ENCODE measurements around the gene CPLX3.

Gene CPLX3

DNA sequence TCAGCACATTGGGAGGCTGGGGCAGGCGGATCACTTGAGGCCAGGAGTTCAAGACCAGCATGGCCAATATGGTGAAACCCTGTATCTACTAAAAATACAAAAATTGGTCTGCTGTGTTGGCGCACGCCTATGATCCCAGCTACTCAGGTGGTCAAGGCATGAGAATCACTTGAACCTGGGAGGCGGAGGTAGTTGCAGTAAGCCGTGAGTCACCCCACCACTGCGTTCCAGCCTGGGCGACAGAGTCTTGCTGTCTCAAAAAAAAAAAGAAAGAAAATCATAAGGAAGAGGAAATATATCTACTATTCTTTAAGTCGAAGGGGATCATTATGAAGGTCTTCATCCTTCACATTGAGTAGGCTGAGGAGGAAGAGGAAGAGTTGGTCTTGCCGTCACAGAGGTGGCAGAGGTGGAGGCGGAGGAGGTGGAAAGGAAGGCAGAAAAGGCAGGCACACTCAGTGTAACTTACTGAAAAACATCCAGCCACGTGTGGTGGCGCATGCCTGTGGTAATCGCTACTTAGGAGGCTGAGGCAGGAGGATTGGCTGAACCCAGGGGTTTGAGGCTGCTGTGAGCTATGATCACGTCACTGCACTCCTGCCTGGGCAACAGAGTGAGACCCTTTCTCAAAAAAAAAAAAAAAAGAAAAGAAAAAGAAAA, 30.3 kb upstream of the CPLX3 start:
- Histone ChIP-seq H2AFZ (ENCODE audit: low read length, unreplicated experiment) (no peak overlapping the region), H3K27me3 (ENCODE audit: insufficient read depth, low read length) (no peaks in the 10 kb centered on the region), H3K4me3 (ENCODE audit: low read depth, low read length) (no peak overlapping the region), H3K36me3 (ENCODE audit: insufficient read depth, low read length) (peaks cover 2% of the 10 kb centered on the region; the same call in 1 of the 2 replicates), H3K27ac (ENCODE audit: low read depth, low read length) (no peak overlapping the region), H3K4me1 (ENCODE audit: control insufficient read depth, insufficient read depth, low read length, unreplicated experiment) (peaks cover 8% of the 10 kb centered on the region), H3K79me2 (ENCODE audit: control insufficient read depth, insufficient read depth, low read length, unreplicated experiment) (peaks cover 50% of the 10 kb centered on the region)

DNA sequence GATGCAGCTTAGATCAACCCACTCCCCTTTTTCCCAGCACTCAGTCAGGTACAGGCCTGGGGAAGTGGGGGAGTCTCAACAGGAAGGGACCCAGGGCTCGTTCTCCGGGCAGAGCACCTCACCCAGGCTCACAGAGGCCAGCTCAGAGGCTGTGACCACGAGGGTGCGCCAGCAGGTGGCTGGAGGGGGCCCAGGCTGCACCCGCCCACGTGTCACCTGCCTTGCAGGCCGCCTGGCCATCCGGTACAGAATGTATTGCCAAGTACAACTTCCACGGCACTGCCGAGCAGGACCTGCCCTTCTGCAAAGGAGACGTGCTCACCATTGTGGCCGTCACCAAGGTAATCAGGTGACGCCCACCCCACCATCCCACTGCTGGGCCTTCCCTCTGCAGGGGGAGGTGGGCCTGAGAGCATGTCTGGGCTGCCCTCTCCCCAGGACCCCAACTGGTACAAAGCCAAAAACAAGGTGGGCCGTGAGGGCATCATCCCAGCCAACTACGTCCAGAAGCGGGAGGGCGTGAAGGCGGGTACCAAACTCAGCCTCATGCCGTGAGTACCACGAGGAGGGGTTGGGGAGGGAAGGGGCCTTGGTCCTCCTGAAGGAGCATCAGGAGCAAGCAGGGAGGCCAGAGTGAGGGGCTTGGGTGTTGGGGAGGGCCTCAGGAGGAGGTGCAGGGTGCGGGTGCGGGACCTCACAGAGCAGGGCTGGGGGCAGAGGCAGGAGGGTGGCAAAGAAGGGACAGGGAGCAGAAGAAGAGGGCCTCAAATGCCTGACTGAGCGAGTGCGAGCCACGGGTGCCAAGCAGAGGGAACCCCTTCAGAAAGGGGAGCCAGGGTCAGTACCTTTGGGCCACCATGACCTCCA, 27.8 kb upstream of the CPLX3 start:
- Histone ChIP-seq H3K4me1 (ENCODE audit: control insufficient read depth, insufficient read depth, low read length, unreplicated experiment) (no peaks in the 10 kb centered on the region), H3K36me3 (ENCODE audit: insufficient read depth, low read length) (peaks cover 2% of the 10 kb centered on the region; the same call in 1 of the 2 replicates), H3K27ac (ENCODE audit: low read depth, low read length) (no peak overlapping the region), H3K79me2 (ENCODE audit: control insufficient read depth, insufficient read depth, low read length, unreplicated experiment) (peaks cover 26% of the 10 kb centered on the region), H3K4me3 (ENCODE audit: low read depth, low read length) (no peak overlapping the region), H3K27me3 (ENCODE audit: insufficient read depth, low read length) (no peaks in the 10 kb centered on the region), H2AFZ (ENCODE audit: low read length, unreplicated experiment) (no peak overlapping the region)

DNA sequence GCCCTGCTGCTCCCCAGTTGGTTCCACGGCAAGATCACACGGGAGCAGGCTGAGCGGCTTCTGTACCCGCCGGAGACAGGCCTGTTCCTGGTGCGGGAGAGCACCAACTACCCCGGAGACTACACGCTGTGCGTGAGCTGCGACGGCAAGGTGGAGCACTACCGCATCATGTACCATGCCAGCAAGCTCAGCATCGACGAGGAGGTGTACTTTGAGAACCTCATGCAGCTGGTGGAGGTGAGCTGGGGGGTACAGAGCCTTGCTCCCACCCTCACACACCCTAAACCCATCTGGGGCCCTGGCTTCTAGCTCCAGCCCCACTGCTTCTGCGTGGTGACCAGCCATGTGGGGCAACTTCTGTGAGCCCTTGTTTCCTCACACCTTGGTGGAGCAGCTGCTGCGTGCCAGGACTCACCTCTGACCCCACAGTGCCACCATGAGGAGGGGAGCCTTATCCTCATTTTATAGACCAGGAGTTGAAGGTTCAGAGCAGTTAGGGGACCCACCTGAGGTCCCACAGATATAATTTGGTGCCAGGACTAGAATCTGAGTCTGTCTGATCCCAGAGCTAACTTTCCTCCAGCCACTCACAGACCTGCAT, 27.1 kb upstream of the CPLX3 start:
- H3K79me2 ChIP-seq (ENCODE audit: control insufficient read depth, insufficient read depth, low read length, unreplicated experiment), result peaks cover 20% of the 10 kb centered on the region
- no peak overlapping the region for H3K27ac ChIP-seq (ENCODE audit: low read depth, low read length)
- peaks cover 2% of the 10 kb centered on the region; the same call in 1 of the 2 replicates for H3K36me3 ChIP-seq (ENCODE audit: insufficient read depth, low read length)

DNA sequence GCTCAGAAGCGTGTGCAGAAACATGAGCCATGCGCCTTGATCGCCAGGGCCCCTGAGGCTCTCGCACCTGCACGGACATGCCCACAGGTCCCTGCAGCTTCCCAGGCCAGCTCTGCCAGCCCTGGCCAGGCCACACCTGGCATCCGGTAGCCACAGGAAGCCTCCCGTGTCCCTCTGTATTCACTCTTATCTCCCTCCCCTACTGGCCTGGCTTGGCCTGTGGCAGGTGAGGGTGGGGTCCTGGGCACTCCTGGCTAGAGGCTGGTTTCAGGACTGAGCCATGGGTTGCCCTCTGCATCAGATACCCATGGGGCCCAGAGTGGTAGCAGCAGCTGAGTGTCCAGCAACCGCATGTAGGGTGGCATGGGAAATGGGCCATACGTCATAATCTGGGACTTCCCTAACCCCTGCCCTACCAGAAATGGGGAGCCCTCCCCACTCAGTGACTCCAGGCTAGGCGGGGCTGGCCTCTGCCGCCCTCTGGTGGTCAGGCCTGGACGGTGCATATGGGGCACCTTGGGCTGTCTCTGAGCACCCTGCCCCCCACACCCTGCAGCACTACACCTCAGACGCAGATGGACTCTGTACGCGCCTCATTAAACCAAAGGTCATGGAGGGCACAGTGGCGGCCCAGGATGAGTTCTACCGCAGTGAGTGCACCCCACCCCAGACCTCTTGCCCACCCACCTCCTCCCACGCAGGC, 26.4 kb upstream of the CPLX3 start:
- no peaks in the 10 kb centered on the region for H3K4me1 ChIP-seq (ENCODE audit: control insufficient read depth, insufficient read depth, low read length, unreplicated experiment)
- H3K27ac ChIP-seq (ENCODE audit: low read depth, low read length), result no peak overlapping the region
- no peak overlapping the region for H3K4me3 ChIP-seq (ENCODE audit: low read depth, low read length)
- H3K36me3 ChIP-seq (ENCODE audit: insufficient read depth, low read length), result peaks cover 2% of the 10 kb centered on the region; the same call in 1 of the 2 replicates
- H3K79me2 ChIP-seq (ENCODE audit: control insufficient read depth, insufficient read depth, low read length, unreplicated experiment), result peaks cover 13% of the 10 kb centered on the region
- H3K27me3 ChIP-seq (ENCODE audit: insufficient read depth, low read length), result no peaks in the 10 kb centered on the region
- H2AFZ ChIP-seq (ENCODE audit: low read length, unreplicated experiment), result no peak overlapping the region

More for the DNA sequence above, 27.1 kb upstream of the CPLX3 start:
- Histone ChIP-seq H3K27me3 (ENCODE audit: insufficient read depth, low read length) (no peaks in the 10 kb centered on the region), H3K4me1 (ENCODE audit: control insufficient read depth, insufficient read depth, low read length, unreplicated experiment) (no peaks in the 10 kb centered on the region), H3K4me3 (ENCODE audit: low read depth, low read length) (no peak overlapping the region), H2AFZ (ENCODE audit: low read length, unreplicated experiment) (no peak overlapping the region)

DNA sequence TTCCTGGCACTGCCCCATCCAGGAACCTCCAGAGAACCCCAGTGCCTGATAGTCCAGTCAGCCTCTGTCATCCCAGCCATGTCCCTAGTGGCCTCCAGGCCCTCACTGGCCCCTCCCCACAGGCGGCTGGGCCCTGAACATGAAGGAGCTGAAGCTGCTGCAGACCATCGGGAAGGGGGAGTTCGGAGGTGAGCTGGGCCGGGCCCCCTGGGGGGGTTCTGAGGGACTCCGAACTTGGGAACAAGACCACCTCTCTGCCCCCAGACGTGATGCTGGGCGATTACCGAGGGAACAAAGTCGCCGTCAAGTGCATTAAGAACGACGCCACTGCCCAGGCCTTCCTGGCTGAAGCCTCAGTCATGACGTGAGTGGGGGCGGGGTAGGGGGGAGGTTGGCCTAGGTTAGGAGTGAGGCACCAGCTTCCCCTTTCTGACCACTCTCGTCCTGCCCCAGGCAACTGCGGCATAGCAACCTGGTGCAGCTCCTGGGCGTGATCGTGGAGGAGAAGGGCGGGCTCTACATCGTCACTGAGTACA, 25.8 kb upstream of the CPLX3 start:
- Histone ChIP-seq H3K27me3 (ENCODE audit: insufficient read depth, low read length) (no peaks in the 10 kb centered on the region), H3K79me2 (ENCODE audit: control insufficient read depth, insufficient read depth, low read length, unreplicated experiment) (peaks cover 9% of the 10 kb centered on the region), H3K4me1 (ENCODE audit: control insufficient read depth, insufficient read depth, low read length, unreplicated experiment) (no peaks in the 10 kb centered on the region), H3K36me3 (ENCODE audit: insufficient read depth, low read length) (peaks cover 2% of the 10 kb centered on the region; the same call in 1 of the 2 replicates), H3K27ac (ENCODE audit: low read depth, low read length) (no peak overlapping the region), H2AFZ (ENCODE audit: low read length, unreplicated experiment) (no peak overlapping the region), H3K4me3 (ENCODE audit: low read depth, low read length) (no peak overlapping the region)

DNA sequence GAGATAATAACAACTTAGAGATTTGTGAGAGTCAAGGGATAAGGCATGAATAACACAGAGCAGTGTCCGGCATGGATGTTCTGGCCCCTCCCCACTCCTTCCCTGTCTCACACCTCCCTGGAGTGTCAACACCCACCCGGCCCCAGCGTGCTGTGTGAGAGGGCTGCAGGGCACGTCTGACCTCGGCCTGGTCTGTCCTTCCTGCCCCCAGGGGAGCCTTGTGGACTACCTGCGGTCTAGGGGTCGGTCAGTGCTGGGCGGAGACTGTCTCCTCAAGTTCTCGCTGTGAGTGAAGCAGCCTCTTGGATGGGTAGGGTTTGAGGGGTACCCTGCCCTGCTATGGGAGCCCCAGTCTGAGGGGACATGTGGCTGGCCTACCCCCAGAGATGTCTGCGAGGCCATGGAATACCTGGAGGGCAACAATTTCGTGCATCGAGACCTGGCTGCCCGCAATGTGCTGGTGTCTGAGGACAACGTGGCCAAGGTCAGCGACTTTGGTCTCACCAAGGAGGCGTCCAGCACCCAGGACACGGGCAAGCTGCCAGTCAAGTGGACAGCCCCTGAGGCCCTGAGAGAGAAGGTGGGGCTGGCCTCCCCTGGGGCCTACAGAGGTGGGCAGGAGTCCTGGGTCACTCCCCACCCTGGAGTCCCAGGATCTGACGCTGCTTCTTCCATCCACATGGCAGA, 25.0 kb upstream of the CPLX3 start:
- Histone ChIP-seq H3K27me3 (ENCODE audit: insufficient read depth, low read length) (no peaks in the 10 kb centered on the region), H3K4me3 (ENCODE audit: low read depth, low read length) (no peak overlapping the region), H3K36me3 (ENCODE audit: insufficient read depth, low read length) (peaks cover 2% of the 10 kb centered on the region; the same call in 1 of the 2 replicates), H3K4me1 (ENCODE audit: control insufficient read depth, insufficient read depth, low read length, unreplicated experiment) (no peaks in the 10 kb centered on the region), H3K79me2 (ENCODE audit: control insufficient read depth, insufficient read depth, low read length, unreplicated experiment) (peaks cover 5% of the 10 kb centered on the region), H2AFZ (ENCODE audit: low read length, unreplicated experiment) (no peak overlapping the region), H3K27ac (ENCODE audit: low read depth, low read length) (no peak overlapping the region)

DNA sequence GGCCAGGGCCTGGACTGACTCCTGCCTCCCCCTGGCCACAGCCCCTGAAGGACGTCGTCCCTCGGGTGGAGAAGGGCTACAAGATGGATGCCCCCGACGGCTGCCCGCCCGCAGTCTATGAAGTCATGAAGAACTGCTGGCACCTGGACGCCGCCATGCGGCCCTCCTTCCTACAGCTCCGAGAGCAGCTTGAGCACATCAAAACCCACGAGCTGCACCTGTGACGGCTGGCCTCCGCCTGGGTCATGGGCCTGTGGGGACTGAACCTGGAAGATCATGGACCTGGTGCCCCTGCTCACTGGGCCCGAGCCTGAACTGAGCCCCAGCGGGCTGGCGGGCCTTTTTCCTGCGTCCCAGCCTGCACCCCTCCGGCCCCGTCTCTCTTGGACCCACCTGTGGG, 24.1 kb upstream of the CPLX3 start:
- H3K79me2 ChIP-seq (ENCODE audit: control insufficient read depth, insufficient read depth, low read length, unreplicated experiment), result peaks cover 5% of the 10 kb centered on the region
- H3K27me3 ChIP-seq (ENCODE audit: insufficient read depth, low read length), result no peaks in the 10 kb centered on the region
- H3K36me3 ChIP-seq (ENCODE audit: insufficient read depth, low read length), result peaks cover 2% of the 10 kb centered on the region; the same call in 1 of the 2 replicates
- no peak overlapping the region for H2AFZ ChIP-seq (ENCODE audit: low read length, unreplicated experiment)
- no peak overlapping the region for H3K4me3 ChIP-seq (ENCODE audit: low read depth, low read length)
- no peak overlapping the region for H3K27ac ChIP-seq (ENCODE audit: low read depth, low read length)
- H3K4me1 ChIP-seq (ENCODE audit: control insufficient read depth, insufficient read depth, low read length, unreplicated experiment), result no peaks in the 10 kb centered on the region

DNA sequence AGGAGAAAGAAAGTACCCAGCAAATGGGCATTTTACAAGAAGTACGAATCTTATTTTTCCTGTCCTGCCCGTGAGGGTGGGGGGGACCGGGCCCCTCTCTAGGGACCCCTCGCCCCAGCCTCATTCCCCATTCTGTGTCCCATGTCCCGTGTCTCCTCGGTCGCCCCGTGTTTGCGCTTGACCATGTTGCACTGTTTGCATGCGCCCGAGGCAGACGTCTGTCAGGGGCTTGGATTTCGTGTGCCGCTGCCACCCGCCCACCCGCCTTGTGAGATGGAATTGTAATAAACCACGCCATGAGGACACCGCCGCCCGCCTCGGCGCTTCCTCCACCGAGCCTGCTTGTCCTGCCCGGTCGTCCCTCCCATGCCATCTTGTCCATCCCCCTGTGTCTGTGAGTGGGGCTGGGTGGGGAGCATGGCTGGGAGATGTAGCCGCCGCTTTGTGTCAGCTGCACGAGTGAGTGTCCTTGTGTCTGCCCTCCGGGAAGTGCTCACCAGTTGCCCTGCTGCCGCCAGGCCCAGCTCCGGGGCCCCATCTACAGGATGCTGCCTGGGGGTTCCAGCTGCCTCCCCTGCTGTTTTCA, 23.5 kb upstream of the CPLX3 start:
- no peaks in the 10 kb centered on the region for H3K27me3 ChIP-seq (ENCODE audit: insufficient read depth, low read length)
- H3K4me1 ChIP-seq (ENCODE audit: control insufficient read depth, insufficient read depth, low read length, unreplicated experiment), result no peaks in the 10 kb centered on the region
- no peak overlapping the region for H3K27ac ChIP-seq (ENCODE audit: low read depth, low read length)
- H3K79me2 ChIP-seq (ENCODE audit: control insufficient read depth, insufficient read depth, low read length, unreplicated experiment), result no peaks in the 10 kb centered on the region
- peaks cover 2% of the 10 kb centered on the region; the same call in 1 of the 2 replicates for H3K36me3 ChIP-seq (ENCODE audit: insufficient read depth, low read length)
- H2AFZ ChIP-seq (ENCODE audit: low read length, unreplicated experiment), result no peak overlapping the region
- H3K4me3 ChIP-seq (ENCODE audit: low read depth, low read length), result no peak overlapping the region

DNA sequence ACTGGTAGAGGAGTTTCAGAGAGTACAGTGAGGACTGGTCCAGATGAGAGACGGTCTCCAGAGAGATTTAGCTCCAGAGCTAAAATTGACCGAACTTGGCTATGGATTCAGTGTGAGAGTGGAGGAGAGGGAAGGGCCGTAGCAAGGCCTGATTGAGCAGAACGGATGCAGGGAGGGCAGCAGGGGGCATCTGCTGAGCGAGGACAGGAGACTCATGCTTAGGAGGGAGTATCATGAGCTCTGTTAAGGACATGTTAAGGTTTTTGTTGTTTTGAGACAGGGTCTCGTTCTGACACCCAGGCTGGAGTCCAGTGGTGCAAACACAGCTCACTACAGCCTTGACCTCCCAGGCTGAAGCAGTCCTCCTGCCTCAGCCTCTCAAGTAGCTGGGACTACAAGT, 21.5 kb upstream of the CPLX3 start:
- no peak overlapping the region for H2AFZ ChIP-seq (ENCODE audit: low read length, unreplicated experiment)
- H3K27ac ChIP-seq (ENCODE audit: low read depth, low read length), result no peak overlapping the region
- no peaks in the 10 kb centered on the region for H3K36me3 ChIP-seq (ENCODE audit: insufficient read depth, low read length)
- no peak overlapping the region for H3K4me3 ChIP-seq (ENCODE audit: low read depth, low read length)
- H3K27me3 ChIP-seq (ENCODE audit: insufficient read depth, low read length), result no peaks in the 10 kb centered on the region
- H3K4me1 ChIP-seq (ENCODE audit: control insufficient read depth, insufficient read depth, low read length, unreplicated experiment), result no peaks in the 10 kb centered on the region
- H3K79me2 ChIP-seq (ENCODE audit: control insufficient read depth, insufficient read depth, low read length, unreplicated experiment), result no peaks in the 10 kb centered on the region
